Measurements from ENCODE around the gene FYB1.

Gene FYB1

DNA sequence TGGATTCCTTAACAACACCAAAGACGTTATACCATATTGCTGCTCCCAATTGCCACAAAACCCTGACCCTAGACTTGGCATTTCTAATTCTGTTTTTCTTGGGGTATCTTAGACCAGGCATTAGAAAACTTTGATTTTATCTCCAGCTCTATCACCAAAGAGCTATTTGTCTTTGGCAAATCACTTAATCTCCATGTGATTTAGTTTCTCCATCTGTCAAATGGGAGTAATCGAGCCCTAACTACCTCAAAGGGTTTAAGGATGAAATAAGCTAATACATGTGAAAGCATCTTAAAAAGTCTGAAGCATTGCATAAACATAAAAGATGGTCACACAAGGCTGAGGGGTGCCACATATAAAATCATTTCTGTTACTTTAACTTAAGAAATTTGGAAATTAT, 60.6 kb downstream of the FYB1 start:
- TF ChIP-seq NFIC (IDR thresholded peaks at IDR 0.05) = no peak
- TF ChIP-seq EP300 (IDR thresholded peaks at IDR 0.05; ENCODE audit: borderline replicate concordance) = no peak
- TF ChIP-seq TEAD4 (IDR thresholded peaks at IDR 0.05) = no peak
- no peak for TF ChIP-seq TCF12 (IDR thresholded peaks at IDR 0.05; ENCODE audit: low read depth)
- TF ChIP-seq TAF1 (IDR thresholded peaks at IDR 0.05; ENCODE audit: low read depth) = no peak
- no peak for TF ChIP-seq ZBTB7A (IDR thresholded peaks at IDR 0.05; ENCODE audit: low read depth)
- TF ChIP-seq FOXM1 (IDR thresholded peaks at IDR 0.05; ENCODE audit: borderline replicate concordance, low read depth) = no peak
- TF ChIP-seq, protein P1, sequence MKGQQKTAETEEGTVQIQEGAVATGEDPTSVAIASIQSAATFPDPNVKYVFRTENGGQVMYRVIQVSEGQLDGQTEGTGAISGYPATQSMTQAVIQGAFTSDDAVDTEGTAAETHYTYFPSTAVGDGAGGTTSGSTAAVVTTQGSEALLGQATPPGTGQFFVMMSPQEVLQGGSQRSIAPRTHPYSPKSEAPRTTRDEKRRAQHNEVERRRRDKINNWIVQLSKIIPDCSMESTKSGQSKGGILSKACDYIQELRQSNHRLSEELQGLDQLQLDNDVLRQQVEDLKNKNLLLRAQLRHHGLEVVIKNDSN (IDR thresholded peaks at IDR 0.05) = no peak
- TF ChIP-seq CEBPB (IDR thresholded peaks at IDR 0.05) = no peak
- TF ChIP-seq YY1 (IDR thresholded peaks at IDR 0.05; ENCODE audit: low read depth) = no peak
- no peak for TF ChIP-seq RAD21 (IDR thresholded peaks at IDR 0.05; ENCODE audit: low read depth)
- TF ChIP-seq REST (IDR thresholded peaks at IDR 0.05; ENCODE audit: low read depth) = no peak
- TF ChIP-seq, protein P2, sequence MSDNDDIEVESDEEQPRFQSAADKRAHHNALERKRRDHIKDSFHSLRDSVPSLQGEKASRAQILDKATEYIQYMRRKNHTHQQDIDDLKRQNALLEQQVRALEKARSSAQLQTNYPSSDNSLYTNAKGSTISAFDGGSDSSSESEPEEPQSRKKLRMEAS (IDR thresholded peaks at IDR 0.05) = no peak
- no peak for TF ChIP-seq CREB1 (IDR thresholded peaks at IDR 0.05; ENCODE audit: low read depth)
- no peak for TF ChIP-seq EGR1 (IDR thresholded peaks at IDR 0.05)

GRCh38 chr5:39158127-39158593, 61.2 kb downstream of the FYB1 start:
- TF ChIP-seq REST (IDR thresholded peaks at IDR 0.05; ENCODE audit: low read depth) = no peak
- no peak for TF ChIP-seq NFIC (IDR thresholded peaks at IDR 0.05)
- no peak for TF ChIP-seq ZBTB7A (IDR thresholded peaks at IDR 0.05; ENCODE audit: low read depth)
- TF ChIP-seq CREB1 (IDR thresholded peaks at IDR 0.05; ENCODE audit: low read depth) = no peak
- TF ChIP-seq EGR1 (IDR thresholded peaks at IDR 0.05) = no peak
- no peak for TF ChIP-seq FOXM1 (IDR thresholded peaks at IDR 0.05; ENCODE audit: borderline replicate concordance, low read depth)
- TF ChIP-seq TEAD4 (IDR thresholded peaks at IDR 0.05) = no peak
- TF ChIP-seq TCF12 (IDR thresholded peaks at IDR 0.05; ENCODE audit: low read depth) = no peak
- no peak for TF ChIP-seq RAD21 (IDR thresholded peaks at IDR 0.05; ENCODE audit: low read depth)
- TF ChIP-seq EP300 (IDR thresholded peaks at IDR 0.05; ENCODE audit: borderline replicate concordance) = no peak
- no peak for TF ChIP-seq YY1 (IDR thresholded peaks at IDR 0.05; ENCODE audit: low read depth)
- no peak for TF ChIP-seq TAF1 (IDR thresholded peaks at IDR 0.05; ENCODE audit: low read depth)
- TF ChIP-seq, protein P2 (IDR thresholded peaks at IDR 0.05) = no peak
- TF ChIP-seq, protein P1 (IDR thresholded peaks at IDR 0.05) = no peak
- no peak for TF ChIP-seq CEBPB (IDR thresholded peaks at IDR 0.05)

- TF ChIP-seq FOXM1 (IDR thresholded peaks at IDR 0.05; ENCODE audit: borderline replicate concordance, low read depth) (no peak), EGR1 (IDR thresholded peaks at IDR 0.05) (no peak), TCF12 (IDR thresholded peaks at IDR 0.05; ENCODE audit: low read depth) (no peak), EP300 (IDR thresholded peaks at IDR 0.05; ENCODE audit: borderline replicate concordance) (no peak), CREB1 (IDR thresholded peaks at IDR 0.05; ENCODE audit: low read depth) (no peak), YY1 (IDR thresholded peaks at IDR 0.05; ENCODE audit: low read depth) (no peak), RAD21 (IDR thresholded peaks at IDR 0.05; ENCODE audit: low read depth) (no peak)
- TF ChIP-seq, protein P2 (IDR thresholded peaks at IDR 0.05) = no peak
These were observed 61.7 kb downstream of the FYB1 start for GRCh38 chr5:39157701-39158100.

DNA sequence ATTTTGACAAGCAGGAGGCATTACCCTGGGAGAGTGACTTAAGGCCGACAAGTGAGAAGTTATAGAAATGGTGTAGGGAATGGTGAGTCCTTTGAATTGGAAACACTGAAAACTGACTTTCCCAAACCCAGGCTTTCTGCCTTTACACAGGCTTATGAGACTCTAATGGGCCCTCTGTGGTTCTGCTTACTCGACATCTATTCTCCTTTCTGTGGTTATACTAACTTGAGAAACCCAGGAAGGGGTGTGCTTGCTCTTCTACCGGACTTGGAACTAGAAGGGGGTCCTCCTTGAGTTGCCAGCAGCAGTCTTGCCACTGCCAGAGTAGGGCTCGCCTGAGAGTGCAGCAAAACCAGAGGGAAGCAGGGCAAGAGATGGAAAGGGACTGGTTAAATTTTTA, 63.3 kb downstream of the FYB1 start:
- TF ChIP-seq EP300 (IDR thresholded peaks at IDR 0.05; ENCODE audit: borderline replicate concordance) (no peak), RAD21 (IDR thresholded peaks at IDR 0.05; ENCODE audit: low read depth) (no peak), CREB1 (IDR thresholded peaks at IDR 0.05; ENCODE audit: low read depth) (no peak), CEBPB (IDR thresholded peaks at IDR 0.05) (no peak)
- TF ChIP-seq, protein P2 (IDR thresholded peaks at IDR 0.05) = no peak

GRCh38 chr5:39151745-39152144, 67.6 kb downstream of the FYB1 start:
- TF ChIP-seq TAF1 (IDR thresholded peaks at IDR 0.05; ENCODE audit: low read depth) (no peak), CEBPB (IDR thresholded peaks at IDR 0.05) (no peak), CREB1 (IDR thresholded peaks at IDR 0.05; ENCODE audit: low read depth) (no peak)
- TF ChIP-seq, protein P1 (IDR thresholded peaks at IDR 0.05) = no peak

All from Ishikawa (cell line).